Neutrophil (primary cell): Measurements from ENCODE around the gene TICAM2.

Experiments
- H3K27ac ChIP-seq: fragments of 200-600 bp; sonication (generic); 2 replicates; pipeline ENCODE4 v1.5.1; 2016; ENCODE audit warnings: mild to moderate bottlenecking, moderate library complexity
- H3K27me3 ChIP-seq: fragments of 200-600 bp; sonication (generic); 2 replicates; pipeline ENCODE4 v1.6.0; 2016; ENCODE audit warnings: mild to moderate bottlenecking
- H3K36me3 ChIP-seq: fragments of 200-600 bp; sonication (generic); 2 replicates; pipeline ENCODE4 v1.5.1; 2017
- H3K4me1 ChIP-seq, 2 experiments: fragments of 200-600 bp in 1 of 2; sonication (generic) in 1 of 2; 1 replicate in 1 of 2; 2 replicates in 1 of 2; pipeline versions ENCODE4 v1.5.1 to v1.6.1; 2013 to 2016; ENCODE audit warnings: low read depth in 1 of 2, low read length in 1 of 2, mild to moderate bottlenecking in 1 of 2, moderate library complexity in 1 of 2; ENCODE audit not compliant: control insufficient read depth in 1 of 2, insufficient read depth in 1 of 2
- H3K4me3 ChIP-seq, 2 experiments: fragments of 200-600 bp in 1 of 2; sonication (generic) in 1 of 2; 1 replicate in 1 of 2; 2 replicates in 1 of 2; pipeline ENCODE4 v1.5.1; 2013 to 2016; ENCODE audit warnings: low read depth in 1 of 2, low read length in 1 of 2, mild to moderate bottlenecking in 1 of 2, moderate library complexity in 1 of 2
- H3K9me3 ChIP-seq: fragments of 200-600 bp; sonication (generic); 2 replicates; pipeline ENCODE4 v1.5.1; 2016
- CTCF ChIP-seq: fragments of 200-600 bp; sonication (generic); IDR thresholded peaks from 2 replicates; pipeline ENCODE4 v1.5.1; 2016; ENCODE audit warnings: antibody characterized with exemption

The TICAM2 gene

GRCh38 chr5:115577741-115578140, 24.5 kb downstream of the TICAM2 start:
- no peaks in the 10 kb centered on the region for H3K4me1 ChIP-seq
- no peak for TF ChIP-seq CTCF
- no peaks in the 10 kb centered on the region for H3K9me3 ChIP-seq
- no peak overlapping the region for H3K4me3 ChIP-seq
- no peaks in the 10 kb centered on the region for H3K27me3 ChIP-seq
- peaks cover 7% of the 10 kb centered on the region for H3K36me3 ChIP-seq
- no peak overlapping the region for H3K27ac ChIP-seq

- H3K27ac ChIP-seq: no peak overlapping the region
- no peaks in the 10 kb centered on the region for H3K4me1 ChIP-seq
- TF ChIP-seq CTCF: no peak
- no peaks in the 10 kb centered on the region for H3K27me3 ChIP-seq
- H3K9me3 ChIP-seq: no peaks in the 10 kb centered on the region
- H3K36me3 ChIP-seq: peaks cover 7% of the 10 kb centered on the region
- no peak overlapping the region for H3K4me3 ChIP-seq
Measured at GRCh38 chr5:115577329-115577728, 24.9 kb downstream of the TICAM2 start.

GRCh38 chr5:115575167-115576070, 26.9 kb downstream of the TICAM2 start:
- no peaks in the 10 kb centered on the region for H3K27me3 ChIP-seq
- no peak overlapping the region for H3K4me3 ChIP-seq
- H3K4me1 ChIP-seq: no peaks in the 10 kb centered on the region
- no peaks in the 10 kb centered on the region for H3K9me3 ChIP-seq
- H3K27ac ChIP-seq: no peak overlapping the region
- no peak for TF ChIP-seq CTCF
- H3K36me3 ChIP-seq: peaks cover under 1% of the 10 kb centered on the region

- Histone ChIP-seq H3K27ac (no peak overlapping the region), H3K36me3 (no peaks in the 10 kb centered on the region), H3K4me3 (no peak overlapping the region), H3K27me3 (no peaks in the 10 kb centered on the region), H3K9me3 (no peaks in the 10 kb centered on the region), H3K4me1 (no peaks in the 10 kb centered on the region)
- no peak for TF ChIP-seq CTCF
Measured at GRCh38 chr5:115573133-115573532, 29.1 kb downstream of the TICAM2 start.

- no peaks in the 10 kb centered on the region for H3K27me3 ChIP-seq
- H3K36me3 ChIP-seq: no peaks in the 10 kb centered on the region
Measured at GRCh38 chr5:115571441-115571878, 30.8 kb downstream of the TICAM2 start.

More at GRCh38 chr5:115571441-115571878, 30.8 kb downstream of the TICAM2 start:
- TF ChIP-seq CTCF: no peak
- Histone ChIP-seq H3K9me3 (no peaks in the 10 kb centered on the region), H3K4me3 (no peak overlapping the region), H3K4me1 (no peaks in the 10 kb centered on the region), H3K27ac (no peak overlapping the region)
